HepG2 (cell line): ENCODE results near the gene PTPRE. TPM values are rescaled to one million over a fixed set of nuclear protein-coding genes. Genes with fewer than 3 reads are reported as not detected.

ENCODE experiments used
- ATAC-seq: fragments of 200-7000 bp; cut with Tn5 transposase; 3 replicates; pipeline ENCODE4 v1.9.1; 2020; ENCODE audit warnings: mild to moderate bottlenecking, moderate library complexity
- BruUV-seq: library from RNA; stranded (reverse); fragments of 400-500 nt; replicated peaks from 2 replicates; lab custom pipeline; 2021; lab: Mats Ljungman, UMichigan
- CTCF ChIA-PET: fragments of 300-600 bp; formaldehyde crosslinking; extraction: SDS; loops from one replicate; lab custom pipeline; 2021; ENCODE audit warnings: low total read pairs, inconsistent platforms, low intra/inter-chr PET ratio; lab: Yijun Ruan, JAX
- POLR2A ChIA-PET: fragments of 350-600 bp; sonication (Branson Sonifier 250); formaldehyde crosslinking; loops from one replicate; lab custom pipeline; 2020; ENCODE audit warnings: antibody characterized with exemption, inconsistent platforms; lab: Yijun Ruan, JAX
- DNase-seq: peaks from one replicate; pipeline ENCODE4 v3.0.0-alpha.2; 2015; ENCODE audit warnings: low spot score
- FAIRE-seq: peaks from 3 replicates; lab custom pipeline; 2011; peaks lifted over from hg19 to GRCh38; lab: Jason Lieb, UNC
- H2AFZ ChIP-seq: one replicate; pipeline ENCODE4 v1.6.1; 2011; ENCODE audit warnings: low read length, inconsistent platforms
- H3K27ac ChIP-seq: fragments of 300-600 bp; 3 replicates; pipeline ENCODE4 v1.8.0; 2011; ENCODE audit warnings: mixed run types, mild to moderate bottlenecking, mixed read lengths, low read length, inconsistent platforms; ENCODE audit not compliant: insufficient read depth; ENCODE audit errors: extremely low read length
- H3K27me3 ChIP-seq, 2 experiments: fragments of 200-600 bp in 1 of 2; 2 replicates in 1 of 2; 3 replicates in 1 of 2; pipeline versions ENCODE4 v1.6.0 to v1.8.0; 2011; ENCODE audit warnings: low read length in 2 of 2, mild to moderate bottlenecking in 2 of 2, moderate library complexity in 2 of 2, inconsistent platforms in 1 of 2; ENCODE audit not compliant: insufficient read depth in 2 of 2, control insufficient read depth in 1 of 2
- H3K36me3 ChIP-seq, 2 experiments: fragments of 200-600 bp in 1 of 2; replicated peaks in 1 of 2; 2 replicates in 1 of 2; 3 replicates in 1 of 2; pipeline versions ENCODE4 v1.5.1 to v1.8.0; 2011; ENCODE audit warnings: low read length in 2 of 2, inconsistent platforms in 1 of 2; ENCODE audit not compliant: insufficient read depth in 2 of 2, control insufficient read depth in 1 of 2
- H3K4me1 ChIP-seq: 2 replicates; pipeline ENCODE4 v1.5.1; 2012; ENCODE audit warnings: low read length, inconsistent platforms; ENCODE audit not compliant: insufficient read depth
- H3K4me2 ChIP-seq: 2 replicates; pipeline ENCODE4 v1.6.0; 2011; ENCODE audit warnings: low read depth, low read length, inconsistent platforms
- H3K4me3 ChIP-seq, 3 experiments: fragments of 200-600 bp in 1 of 3; sonication (generic), shearing (Covaris generic) in 1 of 3; replicated peaks in 1 of 3; 2 replicates each; pipeline ENCODE4 v1.5.1; 2011 to 2016; ENCODE audit warnings: low read length in 3 of 3, inconsistent platforms in 2 of 3, low read depth in 2 of 3, mild to moderate bottlenecking in 2 of 3, control low read depth in 1 of 3, mixed read lengths in 1 of 3; ENCODE audit not compliant: insufficient read depth in 1 of 3
- H3K79me2 ChIP-seq: one replicate; pipeline ENCODE4 v1.6.1; 2011; ENCODE audit warnings: low read length, inconsistent platforms; ENCODE audit not compliant: insufficient read depth
- H3K9ac ChIP-seq: 2 replicates; pipeline ENCODE4 v1.6.0; 2011; ENCODE audit warnings: mild to moderate bottlenecking, low read depth, low read length, inconsistent platforms; ENCODE audit not compliant: insufficient read depth
- H3K9me3 ChIP-seq: 2 replicates; pipeline ENCODE4 v1.5.1; 2012; ENCODE audit warnings: mild to moderate bottlenecking, low read length
- H4K20me1 ChIP-seq: 2 replicates; pipeline ENCODE4 v1.6.0; 2011; ENCODE audit warnings: inconsistent platforms, mild to moderate bottlenecking, low read length, moderate library complexity; ENCODE audit not compliant: insufficient read depth
- ATRX ChIP-seq: sonication (generic); formaldehyde crosslinking; IDR thresholded peaks from 2 replicates; pipeline ENCODE4 v1.4.0; 2020; ENCODE audit warnings: missing genetic modification reagents, borderline replicate concordance
- CEBPB ChIP-seq: IDR thresholded peaks from 2 replicates; pipeline ENCODE4 v1.6.1; 2011; ENCODE audit warnings: low read depth, low read length, improper control_type of control experiment, borderline replicate concordance
- FOXO1 ChIP-seq: sonication (generic); formaldehyde crosslinking; IDR thresholded peaks from 2 replicates; pipeline ENCODE4 v1.4.0; 2020; ENCODE audit warnings: missing genetic modification reagents
- GFI1 ChIP-seq: sonication (generic); formaldehyde crosslinking; IDR thresholded peaks from 2 replicates; pipeline ENCODE4 v1.5.0; 2020; ENCODE audit warnings: missing genetic modification reagents, mild to moderate bottlenecking, borderline replicate concordance
- IRF2 ChIP-seq: IDR thresholded peaks from 2 replicates; pipeline ENCODE4 v1.6.1; 2018; ENCODE audit warnings: missing genetic modification reagents, missing compliant biosample characterization
- RARG ChIP-seq: sonication (generic); formaldehyde crosslinking; IDR thresholded peaks from 2 replicates; pipeline ENCODE4 v1.4.0; 2020; ENCODE audit warnings: low read depth, mild to moderate bottlenecking, missing genetic modification reagents
- RBAK ChIP-seq: sonication (generic); formaldehyde crosslinking; IDR thresholded peaks from 2 replicates; pipeline ENCODE4 v1.5.1; 2020; ENCODE audit warnings: mild to moderate bottlenecking, missing genetic modification reagents
- RNF2 ChIP-seq: fragments of 450-650 bp; conservative IDR thresholded peaks from 2 replicates; pipeline ENCODE4 v1.6.1; 2016; ENCODE audit warnings: low read depth
- SMARCC2 ChIP-seq: fragments of 450-650 bp; IDR thresholded peaks from 2 replicates; pipeline ENCODE4 v1.6.1; 2017; ENCODE audit warnings: antibody characterized with exemption, mild to moderate bottlenecking
- STAT5B ChIP-seq: sonication (generic); formaldehyde crosslinking; IDR thresholded peaks from 2 replicates; pipeline ENCODE4 v1.4.0; 2020; ENCODE audit warnings: missing genetic modification reagents
- WIZ ChIP-seq: sonication (generic); formaldehyde crosslinking; IDR thresholded peaks from 2 replicates; pipeline ENCODE4 v1.5.1; 2020; ENCODE audit warnings: mild to moderate bottlenecking, missing genetic modification reagents
- ZNF121 ChIP-seq: sonication (generic); formaldehyde crosslinking; IDR thresholded peaks from 2 replicates; pipeline ENCODE4 v1.5.0; 2020; ENCODE audit warnings: mild to moderate bottlenecking, missing genetic modification reagents
- ZNF232 ChIP-seq: sonication (generic); formaldehyde crosslinking; IDR thresholded peaks from 2 replicates; pipeline ENCODE4 v1.4.0; 2020; ENCODE audit warnings: missing genetic modification reagents, borderline replicate concordance
- ZNF256 ChIP-seq: sonication (generic); formaldehyde crosslinking; conservative IDR thresholded peaks from 2 replicates; pipeline ENCODE4 v1.4.0; 2020; ENCODE audit warnings: missing genetic modification reagents
- ZNF572 ChIP-seq: sonication (generic); formaldehyde crosslinking; IDR thresholded peaks from 2 replicates; pipeline ENCODE4 v1.5.1; 2020; ENCODE audit warnings: mild to moderate bottlenecking, missing genetic modification reagents
- ZNF788 ChIP-seq: sonication (generic); formaldehyde crosslinking; IDR thresholded peaks from 2 replicates; pipeline ENCODE4 v1.5.0; 2020; ENCODE audit warnings: mild to moderate bottlenecking, missing genetic modification reagents, borderline replicate concordance
- WGBS: methylation state at CpG from one replicate; pipeline ENCODE4 v1.1.6; 2017; ENCODE audit warnings: low lambda C conversion rate; 5-methylcytosine and 5-hydroxymethylcytosine counted together
- in situ Hi-C: cut with HindIII; loops from 2 replicates; pipeline ENCODE4 v1.10.0; 2017; ENCODE audit warnings: low pct_unique_long_range_greater_than_20kb; ENCODE audit not compliant: extremely low pct_ligation_motif_present
- intact Hi-C: fragments of 100-400 bp; cut with micrococcal nuclease; formaldehyde crosslinking; loops from one replicate; pipeline ENCODE4 v1.10.0; 2022; ENCODE audit not compliant: unreplicated experiment
- polyA plus RNA-seq, 8 experiments: library from polyadenylated mRNA; depleted of rRNA in 3 of 8; stranded (reverse) in 7 of 8; unstranded in 1 of 8; fragments of >200 nt; fragmentation: Illumina TruSeq in 4 of 8; extraction: Trizol in 4 of 8; gene quantifications; 2 replicates each; pipeline versions ENCODE4 v1.2.1 to v1.2.3, GENCODE V29; 2011 to 2016; ENCODE audit warnings: low read depth in 4 of 8, missing spikeins in 1 of 8, mixed read lengths in 1 of 8; ENCODE audit not compliant: insufficient read depth in 1 of 8
- total RNA-seq, 5 experiments: library from RNA; depleted of rRNA; stranded (reverse); fragments of >200 nt; fragmentation: Illumina TruSeq; extraction: Trizol; gene quantifications; 2 replicates each; pipeline ENCODE4 v1.2.3, GENCODE V29; 2016; ENCODE audit warnings: low read depth in 1 of 5
- TF ChIP-seq, protein P1 (sequence below): sonication (generic); formaldehyde crosslinking; IDR thresholded peaks from 2 replicates; pipeline ENCODE4 v1.9.0; 2021; ENCODE audit warnings: missing genetic modification reagents, mild to moderate bottlenecking, borderline replicate concordance
- TF ChIP-seq, protein P2 (sequence below): sonication (generic); formaldehyde crosslinking; IDR thresholded peaks from 2 replicates; pipeline ENCODE4 v1.9.0; 2021; ENCODE audit warnings: missing genetic modification reagents, borderline replicate concordance

PTPRE gene
- total and polyA plus RNA-seq, 2 of the 13 experiments (the other 11 are each of a cell fraction or from before 2014, with no cell fraction given), result 0.01 to 0.02 TPM

DNA sequence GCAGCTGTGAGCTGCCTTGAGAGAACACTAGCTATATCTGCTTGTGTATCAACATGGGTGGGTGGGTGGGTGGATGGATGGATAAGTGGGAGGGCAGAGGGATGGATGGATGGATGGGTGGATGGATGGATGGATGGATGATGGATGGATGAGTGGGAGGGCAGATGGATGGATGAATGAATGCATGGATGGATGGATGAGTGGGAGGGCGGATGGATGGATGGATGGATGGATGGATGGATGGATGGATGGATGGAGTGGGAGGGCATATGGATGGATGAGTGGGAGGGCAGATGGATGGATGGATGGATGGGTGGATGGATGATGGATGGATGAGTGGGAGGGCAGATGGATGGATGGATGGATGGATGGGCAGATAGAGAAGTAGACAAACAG is 143.2 kb downstream of the PTPRE start:
- intact Hi-C loops, result no loop called here
- TF ChIP-seq ATRX (CRISPR knock-in tag) (no peak), IRF2 (no peak), STAT5B (CRISPR knock-in tag) (no peak), WIZ (no peak), RBAK (CRISPR knock-in tag) (no peak), RARG (no peak), SMARCC2 (no peak), CEBPB (no peak), RNF2 (no peak), ZNF232 (CRISPR knock-in tag) (no peak), ZNF788 (CRISPR knock-in tag) (no peak), ZNF121 (CRISPR knock-in tag) (no peak), ZNF256 (CRISPR knock-in tag) (no peak), GFI1 (CRISPR knock-in tag) (no peak), ZNF572 (CRISPR knock-in tag) (no peak), FOXO1 (no peak)
- TF ChIP-seq, protein P1, sequence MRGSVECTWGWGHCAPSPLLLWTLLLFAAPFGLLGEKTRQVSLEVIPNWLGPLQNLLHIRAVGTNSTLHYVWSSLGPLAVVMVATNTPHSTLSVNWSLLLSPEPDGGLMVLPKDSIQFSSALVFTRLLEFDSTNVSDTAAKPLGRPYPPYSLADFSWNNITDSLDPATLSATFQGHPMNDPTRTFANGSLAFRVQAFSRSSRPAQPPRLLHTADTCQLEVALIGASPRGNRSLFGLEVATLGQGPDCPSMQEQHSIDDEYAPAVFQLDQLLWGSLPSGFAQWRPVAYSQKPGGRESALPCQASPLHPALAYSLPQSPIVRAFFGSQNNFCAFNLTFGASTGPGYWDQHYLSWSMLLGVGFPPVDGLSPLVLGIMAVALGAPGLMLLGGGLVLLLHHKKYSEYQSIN, result no peak
- TF ChIP-seq, protein P2, sequence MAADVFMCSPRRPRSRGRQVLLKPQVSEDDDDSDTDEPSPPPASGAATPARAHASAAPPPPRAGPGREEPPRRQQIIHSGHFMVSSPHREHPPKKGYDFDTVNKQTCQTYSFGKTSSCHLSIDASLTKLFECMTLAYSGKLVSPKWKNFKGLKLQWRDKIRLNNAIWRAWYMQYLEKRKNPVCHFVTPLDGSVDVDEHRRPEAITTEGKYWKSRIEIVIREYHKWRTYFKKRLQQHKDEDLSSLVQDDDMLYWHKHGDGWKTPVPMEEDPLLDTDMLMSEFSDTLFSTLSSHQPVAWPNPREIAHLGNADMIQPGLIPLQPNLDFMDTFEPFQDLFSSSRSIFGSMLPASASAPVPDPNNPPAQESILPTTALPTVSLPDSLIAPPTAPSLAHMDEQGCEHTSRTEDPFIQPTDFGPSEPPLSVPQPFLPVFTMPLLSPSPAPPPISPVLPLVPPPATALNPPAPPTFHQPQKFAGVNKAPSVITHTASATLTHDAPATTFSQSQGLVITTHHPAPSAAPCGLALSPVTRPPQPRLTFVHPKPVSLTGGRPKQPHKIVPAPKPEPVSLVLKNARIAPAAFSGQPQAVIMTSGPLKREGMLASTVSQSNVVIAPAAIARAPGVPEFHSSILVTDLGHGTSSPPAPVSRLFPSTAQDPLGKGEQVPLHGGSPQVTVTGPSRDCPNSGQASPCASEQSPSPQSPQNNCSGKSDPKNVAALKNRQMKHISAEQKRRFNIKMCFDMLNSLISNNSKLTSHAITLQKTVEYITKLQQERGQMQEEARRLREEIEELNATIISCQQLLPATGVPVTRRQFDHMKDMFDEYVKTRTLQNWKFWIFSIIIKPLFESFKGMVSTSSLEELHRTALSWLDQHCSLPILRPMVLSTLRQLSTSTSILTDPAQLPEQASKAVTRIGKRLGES (CRISPR knock-in tag), result no peak
- TF ChIP-seq, all 625 proteins: peak for 0
- POLR2A ChIA-PET, result no interaction called here
- FAIRE-seq (no peak), ATAC-seq (no peak), DNase-seq (no peak)
- H3K27ac ChIP-seq, result no peak overlapping the region
- H3K4me2 ChIP-seq, result no peak overlapping the region
- WGBS, result 27% methylated on average over 1 of the region's 1 CpG
- H3K4me1 ChIP-seq, result peaks cover 13% of the 10 kb centered on the region
- CTCF ChIA-PET, result no interaction called here
- BruUV-seq, result no TSS peak
- H3K36me3 ChIP-seq, result no peaks in the 10 kb centered on the region
- H3K79me2 ChIP-seq, result no peaks in the 10 kb centered on the region
- H3K27me3 ChIP-seq, result peaks cover 5 to 39% of the 10 kb centered on the region in 2 experiments; a peak in 4 of 5 replicates
- no peak overlapping the region for H2AFZ ChIP-seq
- H4K20me1 ChIP-seq, result no peaks in the 10 kb centered on the region
- no peak overlapping the region for H3K9ac ChIP-seq
- H3K9me3 ChIP-seq, result no peaks in the 10 kb centered on the region
- no peak overlapping the region for H3K4me3 ChIP-seq
- in situ Hi-C loops, result no loop called here
